ENCODE measurements around the gene KRT27.

KRT27 gene

GRCh38 chr17:40813804-40814203 is 31.5 kb upstream of the KRT27 start:
- H3K4me3 ChIP-seq (ENCODE audit: low read depth, low read length) = no peak overlapping the region
- in situ Hi-C loops (cut with HindIII; ENCODE audit: low pct_ligation_motif_present, low sequenced_read_pairs) = no loop called here
- H3K27ac ChIP-seq = no peak overlapping the region
- no peak for TF ChIP-seq CTCF (IDR thresholded peaks at IDR 0.05; ENCODE audit: low read depth, low read length, missing control alignments)
- peaks cover 8% of the 10 kb centered on the region for H3K36me3 ChIP-seq (replicated peaks)
- DNase-seq = no peak
- no peaks in the 10 kb centered on the region for H3K27me3 ChIP-seq (replicated peaks)

- TF ChIP-seq CTCF (IDR thresholded peaks at IDR 0.05; ENCODE audit: low read depth, low read length, missing control alignments) = no peak
- Histone ChIP-seq H3K36me3 (replicated peaks) (peaks cover 8% of the 10 kb centered on the region), H3K27me3 (replicated peaks) (no peaks in the 10 kb centered on the region), H3K27ac (no peak overlapping the region), H3K4me3 (ENCODE audit: low read depth, low read length) (no peak overlapping the region)
- in situ Hi-C loops (cut with HindIII; ENCODE audit: low pct_ligation_motif_present, low sequenced_read_pairs) = no loop called here
- no peak for DNase-seq
Observed at GRCh38 chr17:40812639-40813038, 30.3 kb upstream of the KRT27 start.

GRCh38 chr17:40810494-40810893 is 28.1 kb upstream of the KRT27 start:
- no peak overlapping the region for H3K27ac ChIP-seq
- in situ Hi-C loops (cut with HindIII; ENCODE audit: low pct_ligation_motif_present, low sequenced_read_pairs) = no loop called here
- no peak for TF ChIP-seq CTCF (IDR thresholded peaks at IDR 0.05; ENCODE audit: low read depth, low read length, missing control alignments)
- no peak for DNase-seq
- no peak overlapping the region for H3K4me3 ChIP-seq (ENCODE audit: low read depth, low read length)
- H3K27me3 ChIP-seq (replicated peaks) = no peaks in the 10 kb centered on the region
- no peaks in the 10 kb centered on the region for H3K36me3 ChIP-seq (replicated peaks)

- no peak for TF ChIP-seq CTCF (IDR thresholded peaks at IDR 0.05; ENCODE audit: low read depth, low read length, missing control alignments)
- no peak overlapping the region for H3K4me3 ChIP-seq (ENCODE audit: low read depth, low read length)
- no peak overlapping the region for H3K27ac ChIP-seq
- no peak for DNase-seq
- in situ Hi-C loops (cut with HindIII; ENCODE audit: low pct_ligation_motif_present, low sequenced_read_pairs) = no loop called here
- H3K27me3 ChIP-seq (replicated peaks) = no peaks in the 10 kb centered on the region
- no peaks in the 10 kb centered on the region for H3K36me3 ChIP-seq (replicated peaks)
Observed at GRCh38 chr17:40809721-40810421, 27.5 kb upstream of the KRT27 start.

- DNase-seq = no peak
- Histone ChIP-seq H3K36me3 (replicated peaks) (no peaks in the 10 kb centered on the region), H3K4me3 (ENCODE audit: low read depth, low read length) (no peak overlapping the region), H3K27ac (no peak overlapping the region), H3K27me3 (replicated peaks) (no peaks in the 10 kb centered on the region)
- in situ Hi-C loops (cut with HindIII; ENCODE audit: low pct_ligation_motif_present, low sequenced_read_pairs) = no loop called here
- no peak for TF ChIP-seq CTCF (IDR thresholded peaks at IDR 0.05; ENCODE audit: low read depth, low read length, missing control alignments)
Observed at GRCh38 chr17:40806131-40806530, 23.8 kb upstream of the KRT27 start.

- peak; percentile 96 for TF ChIP-seq CTCF (IDR thresholded peaks at IDR 0.05; ENCODE audit: low read depth, low read length, missing control alignments)
- DNase-seq = peak; percentile 71
- H3K27ac ChIP-seq = no peak overlapping the region
- H3K36me3 ChIP-seq (replicated peaks) = no peaks in the 10 kb centered on the region
- no peaks in the 10 kb centered on the region for H3K27me3 ChIP-seq (replicated peaks)
- no peak overlapping the region for H3K4me3 ChIP-seq (ENCODE audit: low read depth, low read length)
- in situ Hi-C loops (cut with HindIII; ENCODE audit: low pct_ligation_motif_present, low sequenced_read_pairs) = no loop called here
Observed at GRCh38 chr17:40803617-40804082, 21.3 kb upstream of the KRT27 start.

Measured in brain microvascular endothelial cell (primary cell).